ENCODE measurements around the gene CCDC86. TPM values are rescaled to one million over a fixed set of nuclear protein-coding genes. Genes with fewer than 3 reads are reported as not detected.
A peak's percentile ranks its signal among the peaks of the same experiment; 100 is the strongest.

The CCDC86 gene
- total and polyA plus RNA-seq, 9 of the 15 experiments (the other 6 are each of a cell fraction or from before 2014, with no cell fraction given) = 4.6 to 102 (median 25.2) TPM

- no peak for TF ChIP-seq DMBX1 (CRISPR knock-in tag; IDR thresholded peaks at IDR 0.05; ENCODE audit: borderline replicate concordance)
- TF ChIP-seq ZBTB26 (CRISPR knock-in tag; IDR thresholded peaks at IDR 0.05) = no peak
- TF ChIP-seq KLF1 (tag; IDR thresholded peaks at IDR 0.05) = no peak
- no peak for TF ChIP-seq PREB (CRISPR knock-in tag; IDR thresholded peaks at IDR 0.05)
- TF ChIP-seq CHCHD3 (CRISPR knock-in tag; IDR thresholded peaks at IDR 0.05) = no peak
- TF ChIP-seq GABPA (tag; conservative IDR thresholded peaks at IDR 0.05; ENCODE audit: low read depth) = no peak
- TF ChIP-seq SLC30A9 (CRISPR knock-in tag; IDR thresholded peaks at IDR 0.05) = no peak
- no peak for TF ChIP-seq HOXB6 (CRISPR knock-in tag; IDR thresholded peaks at IDR 0.05; ENCODE audit: borderline replicate concordance)
- TF ChIP-seq ZNF644 (tag; IDR thresholded peaks at IDR 0.05; ENCODE audit: low read depth) = no peak
- no peak for TF ChIP-seq COPS2 (conservative IDR thresholded peaks at IDR 0.05)
- TF ChIP-seq PHTF2 (CRISPR knock-in tag; IDR thresholded peaks at IDR 0.05) = no peak
- TF ChIP-seq POU5F1 (IDR thresholded peaks at IDR 0.05; ENCODE audit: borderline replicate concordance, low read depth, low read length, partially characterized antibody) = no peak
- TF ChIP-seq DPF2 (IDR thresholded peaks at IDR 0.05) = peak; percentile 82
- TF ChIP-seq CTBP1 (IDR thresholded peaks at IDR 0.05; ENCODE audit: borderline replicate concordance) = peak; percentile 37; the same call in 1 of the 2 replicates
- TF ChIP-seq ZNF384 (IDR thresholded peaks at IDR 0.05; ENCODE audit: low read depth, low read length) = no peak
- no peak for TF ChIP-seq KDM4B (IDR thresholded peaks at IDR 0.05; ENCODE audit: borderline replicate concordance in 2 of 2, low read depth in 1 of 2)
- TF ChIP-seq NFRKB (IDR thresholded peaks at IDR 0.05; ENCODE audit: low read depth) = no peak
- TF ChIP-seq POLR2AphosphoS5 (IDR thresholded peaks at IDR 0.05; ENCODE audit: control insufficient read depth, insufficient read depth, low read depth, low read length) = peak; percentile 51; the same call in 1 of the 2 replicates
These were observed 21.9 kb downstream of the CCDC86 start (continued) for GRCh38 chr11:60863550-60864521.
